Measurements from ENCODE around the gene TGFA.

GRCh38 chr2:70574109-70574508, 20.5 kb upstream of the TGFA start:
- TF ChIP-seq ZNF232 (CRISPR knock-in tag; IDR thresholded peaks at IDR 0.05) (no peak), CTCF (IDR thresholded peaks at IDR 0.05) (no peak), IRF1 (CRISPR knock-in tag; IDR thresholded peaks at IDR 0.05) (no peak), ZNF416 (CRISPR knock-in tag; IDR thresholded peaks at IDR 0.05) (no peak), NR1H2 (CRISPR knock-in tag; IDR thresholded peaks at IDR 0.05) (no peak), E2F4 (CRISPR knock-in tag; IDR thresholded peaks at IDR 0.05; ENCODE audit: borderline replicate concordance, low read depth) (no peak), ZNF317 (CRISPR knock-in tag; IDR thresholded peaks at IDR 0.05; ENCODE audit: borderline replicate concordance, low read depth) (no peak), ATF2 (CRISPR knock-in tag; IDR thresholded peaks at IDR 0.05; ENCODE audit: borderline replicate concordance, low read depth) (no peak), ZNF512 (CRISPR knock-in tag; IDR thresholded peaks at IDR 0.05; ENCODE audit: borderline replicate concordance) (no peak), TCF7 (CRISPR knock-in tag; IDR thresholded peaks at IDR 0.05; ENCODE audit: low read depth) (no peak), SP1 (CRISPR knock-in tag; conservative IDR thresholded peaks at IDR 0.05) (no peak), USF2 (CRISPR knock-in tag; IDR thresholded peaks at IDR 0.05) (no peak), GABPB1 (CRISPR knock-in tag; IDR thresholded peaks at IDR 0.05) (no peak), ELF4 (CRISPR knock-in tag; IDR thresholded peaks at IDR 0.05; ENCODE audit: low read depth) (no peak)

Data from WTC11 (cell line).